HG02763 (cell line): ENCODE measurements around the gene BSPH1.
"Not testable (repeated sequence)": the region's sequence is repeated elsewhere in the genome, so short reads cannot be mapped to it uniquely, and the experiment has no call there.

Source experiments
- ATAC-seq: cut with Tn5 transposase; IDR thresholded peaks from one replicate; pipeline ENCODE4 v1.9.1; 2021; ENCODE audit warnings: mild to moderate bottlenecking, moderate library complexity; ENCODE audit not compliant: unreplicated experiment

The BSPH1 gene, protein sequence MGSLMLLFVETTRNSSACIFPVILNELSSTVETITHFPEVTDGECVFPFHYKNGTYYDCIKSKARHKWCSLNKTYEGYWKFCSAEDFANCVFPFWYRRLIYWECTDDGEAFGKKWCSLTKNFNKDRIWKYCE

DNA sequence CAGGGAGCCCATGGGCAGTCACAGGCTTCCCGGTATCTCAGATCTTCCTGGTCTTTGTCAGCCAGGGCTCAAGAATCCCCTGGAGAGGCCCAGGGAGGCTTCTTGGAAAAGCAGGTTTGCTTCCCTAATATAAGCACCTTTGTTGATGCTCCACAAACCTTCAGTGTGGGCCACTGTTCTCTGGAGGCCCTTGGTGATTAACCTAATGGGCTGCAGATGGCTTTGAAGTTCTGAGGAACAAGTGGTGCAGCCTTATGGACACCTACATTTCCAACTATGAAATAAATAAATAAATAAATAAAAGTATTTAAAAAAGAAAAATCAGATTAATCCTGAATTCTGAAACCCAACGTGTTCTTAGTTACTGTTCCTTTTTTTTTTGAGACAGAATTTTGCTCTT lies at the start of gene BSPH1:
BSPH1 (minus strand) TSS at position 101 of the 400 bp plus-strand sequence; CDS start at position 12, 89 bp downstream.
- ATAC-seq, result no peak

DNA sequence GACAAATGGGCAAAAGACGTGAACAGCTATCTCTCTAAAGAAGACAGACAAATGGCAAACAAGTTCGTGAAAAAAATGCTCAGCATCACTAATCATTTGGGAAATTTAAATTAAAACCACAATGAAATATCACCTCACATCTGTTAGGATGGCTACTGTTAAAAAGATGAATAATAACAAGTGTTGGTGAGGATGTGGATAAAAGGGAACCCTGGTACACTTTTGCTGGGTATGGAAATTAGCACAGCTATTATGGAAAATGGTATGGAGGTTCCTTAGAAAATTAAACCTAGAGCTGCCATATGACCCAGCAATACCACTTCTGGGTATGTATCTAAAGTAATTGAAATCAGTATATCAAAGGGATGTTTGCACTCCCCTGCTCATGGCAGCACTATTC lies 44.8 kb upstream of the BSPH1 start:
- no peak for ATAC-seq

- ATAC-seq, result no peak
Observed at GRCh38 chr19:48033604-48034003, 41.6 kb upstream of the BSPH1 start.

- ATAC-seq, result no peak
Observed at GRCh38 chr19:48030073-48030472, 38.1 kb upstream of the BSPH1 start.

GRCh38 chr19:48029431-48029830 lies 37.5 kb upstream of the BSPH1 start:
- no peak for ATAC-seq

GRCh38 chr19:48025480-48025879 lies 33.5 kb upstream of the BSPH1 start:
- ATAC-seq, result no peak

GRCh38 chr19:48023518-48023917 lies 31.5 kb upstream of the BSPH1 start:
- ATAC-seq, result no peak

DNA sequence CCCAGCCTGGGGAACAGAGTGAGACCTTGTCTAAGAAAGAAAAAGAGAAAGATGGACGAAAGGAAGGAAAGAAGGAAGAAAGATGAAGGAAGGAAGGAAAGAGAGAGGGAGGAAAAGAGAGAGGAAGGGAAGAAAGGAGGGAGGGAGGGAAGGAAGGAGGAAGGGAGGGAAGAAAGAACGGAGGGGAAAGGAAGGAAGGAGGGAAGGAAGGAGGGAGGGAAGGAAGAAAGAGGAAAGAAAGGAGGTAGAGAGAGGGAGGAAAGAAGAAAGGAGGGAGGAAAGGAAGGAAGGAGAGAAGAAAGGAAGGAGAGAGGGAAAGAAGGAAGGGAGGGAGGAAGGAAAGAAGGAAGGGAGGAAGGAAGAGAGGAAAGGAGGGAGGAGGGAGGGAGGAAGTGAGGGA lies 31.0 kb upstream of the BSPH1 start:
- no peak for ATAC-seq

DNA sequence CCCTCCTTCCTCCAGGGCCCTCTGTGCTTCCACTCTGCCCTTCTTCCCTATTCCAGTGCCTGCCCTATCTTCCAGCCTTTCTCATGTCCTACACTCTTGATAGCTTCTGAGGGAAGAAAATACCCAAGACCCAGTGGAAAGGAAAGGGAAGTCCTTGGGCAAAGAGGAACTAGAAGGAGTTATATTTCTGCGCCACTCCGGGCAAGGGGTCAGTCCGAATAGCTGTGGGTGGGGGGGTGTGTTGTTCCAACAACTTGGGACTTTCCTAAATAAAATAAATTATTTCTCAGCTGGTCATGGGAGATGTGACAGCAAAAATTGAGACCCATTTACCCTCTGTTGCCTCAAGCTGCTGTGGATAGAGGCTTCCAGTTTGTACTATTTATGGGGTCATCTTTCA lies 28.7 kb upstream of the BSPH1 start:
- no peak for ATAC-seq

DNA sequence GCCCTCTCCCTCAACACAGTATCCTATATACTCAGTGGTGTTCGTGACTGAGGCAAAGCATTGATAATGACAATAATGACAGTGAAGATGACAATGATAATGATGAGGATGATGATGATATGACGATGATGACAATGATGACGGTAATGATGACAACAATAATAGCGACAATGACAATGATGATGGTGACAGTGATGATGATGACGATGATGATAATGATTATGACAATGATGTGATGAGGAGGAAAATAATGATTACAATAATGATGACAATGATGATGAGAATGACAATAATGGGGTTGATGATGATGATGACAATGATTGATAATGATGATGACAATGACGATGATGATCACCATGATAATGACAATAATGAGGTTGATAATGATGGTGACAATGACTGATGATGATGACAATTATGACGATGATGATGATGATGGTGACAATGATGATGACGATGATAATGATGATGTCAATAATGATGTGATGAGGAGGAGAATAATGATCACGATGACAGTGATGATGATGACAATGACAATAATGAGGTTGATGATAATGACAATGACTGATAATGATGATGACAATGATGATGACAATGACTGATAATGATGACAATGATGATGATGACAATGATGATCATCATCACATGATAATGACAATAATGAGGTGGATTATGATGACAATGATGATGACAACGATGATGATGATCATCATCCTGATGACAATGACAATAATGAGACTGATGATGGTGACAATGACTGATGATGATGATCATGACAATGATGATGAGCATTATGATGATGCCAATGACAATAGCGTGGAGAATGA lies 19.2 kb upstream of the BSPH1 start:
- no peak for ATAC-seq

- no peak for ATAC-seq
Observed at GRCh38 chr19:48006762-48007161, 14.8 kb upstream of the BSPH1 start.

DNA sequence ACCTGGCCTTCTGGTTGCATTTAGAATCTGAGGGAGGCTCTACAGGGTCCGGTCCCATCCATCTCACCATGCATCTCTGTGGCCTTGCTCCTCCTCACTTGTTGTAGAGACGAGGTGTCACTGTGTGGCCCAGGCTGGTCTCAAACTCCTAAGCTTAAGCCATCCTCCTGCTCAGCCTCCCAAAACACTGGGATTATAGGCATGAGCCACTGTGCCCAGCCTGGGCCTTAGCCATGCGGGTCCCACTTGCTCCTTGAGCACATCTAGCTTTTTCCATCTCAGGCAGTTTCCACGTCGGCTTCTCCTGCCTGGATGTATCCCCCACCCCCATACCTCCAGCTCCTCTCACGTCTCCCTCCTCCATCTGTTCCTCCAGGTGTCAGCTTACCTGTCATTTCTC lies 12.3 kb upstream of the BSPH1 start:
- no peak for ATAC-seq

DNA sequence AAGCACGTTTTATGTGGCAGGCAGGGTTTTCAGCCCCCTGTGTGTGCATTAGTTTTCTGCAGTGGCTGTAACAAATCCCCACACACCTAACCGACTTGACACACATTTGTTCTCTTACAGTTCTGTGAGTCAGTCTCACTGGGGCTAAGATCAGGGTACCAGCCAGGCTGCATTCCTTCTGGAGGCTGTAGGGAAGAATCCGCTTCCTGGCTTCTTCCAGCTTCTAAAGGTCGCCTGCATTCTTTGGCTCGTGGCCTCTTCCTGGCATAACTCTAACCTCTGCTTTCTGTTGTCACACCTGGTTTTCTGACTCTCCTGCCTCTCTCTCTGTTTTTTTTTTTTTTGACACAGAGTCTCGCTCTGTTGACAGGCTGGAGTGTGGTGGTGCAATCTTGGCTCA lies 8.9 kb upstream of the BSPH1 start:
- no peak for ATAC-seq

DNA sequence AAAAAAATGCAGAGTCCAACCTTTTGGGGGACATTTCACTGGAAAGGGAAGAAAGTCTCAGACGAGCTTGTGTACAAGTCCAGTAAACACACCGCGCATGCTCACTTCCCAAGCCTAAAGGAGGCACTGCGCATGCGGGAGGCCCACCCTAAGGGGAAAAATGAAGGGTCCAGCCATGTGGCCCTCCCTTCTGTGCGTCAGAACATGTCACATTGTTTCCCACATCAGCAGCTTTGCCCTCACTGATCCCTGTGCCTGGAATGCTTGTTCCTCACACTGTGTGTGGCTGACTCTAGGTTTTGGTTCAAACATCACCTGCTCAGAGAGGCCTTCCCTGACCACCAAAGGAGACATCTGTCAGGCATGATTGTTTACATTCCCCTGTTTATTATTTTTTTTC lies 6.8 kb upstream of the BSPH1 start:
- no peak for ATAC-seq

- ATAC-seq, result no peak
Observed at GRCh38 chr19:47996230-47996727, 4.3 kb upstream of the BSPH1 start.

DNA sequence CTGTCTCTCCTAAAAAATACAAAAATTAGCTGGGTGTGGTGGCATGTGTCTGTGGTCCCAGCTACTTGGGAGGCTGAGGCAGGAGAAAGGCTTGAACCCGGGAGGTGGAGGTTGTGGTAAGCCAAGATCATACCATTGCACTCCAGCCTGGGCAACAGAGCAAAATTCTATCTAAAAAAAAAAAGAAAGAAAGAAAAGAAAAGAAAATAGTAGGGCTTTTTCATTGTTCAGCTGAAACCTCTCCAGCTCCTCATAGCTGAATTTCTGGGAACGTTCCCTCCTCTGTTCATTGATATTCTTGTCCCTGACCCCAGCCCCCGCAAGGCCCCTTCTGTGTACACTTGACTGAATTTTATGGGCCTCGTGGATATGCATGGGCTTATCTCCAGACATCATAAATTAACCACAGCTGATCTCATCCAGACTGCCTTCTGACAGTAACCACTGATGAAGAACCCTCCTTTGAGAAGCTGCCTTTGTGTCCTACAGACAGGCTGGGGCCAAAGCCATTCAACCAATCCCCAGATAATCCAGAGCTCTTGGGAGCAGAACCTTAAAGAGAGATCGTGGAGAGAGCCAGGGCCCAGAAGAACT lies 2.3 kb upstream of the BSPH1 start, which contains the start of gene ELSPBP1:
ELSPBP1 (plus strand) TSS at position 424 of the 594 bp plus-strand sequence. CDS start 14,036 bp downstream, outside the sequence.
- no peak for ATAC-seq

DNA sequence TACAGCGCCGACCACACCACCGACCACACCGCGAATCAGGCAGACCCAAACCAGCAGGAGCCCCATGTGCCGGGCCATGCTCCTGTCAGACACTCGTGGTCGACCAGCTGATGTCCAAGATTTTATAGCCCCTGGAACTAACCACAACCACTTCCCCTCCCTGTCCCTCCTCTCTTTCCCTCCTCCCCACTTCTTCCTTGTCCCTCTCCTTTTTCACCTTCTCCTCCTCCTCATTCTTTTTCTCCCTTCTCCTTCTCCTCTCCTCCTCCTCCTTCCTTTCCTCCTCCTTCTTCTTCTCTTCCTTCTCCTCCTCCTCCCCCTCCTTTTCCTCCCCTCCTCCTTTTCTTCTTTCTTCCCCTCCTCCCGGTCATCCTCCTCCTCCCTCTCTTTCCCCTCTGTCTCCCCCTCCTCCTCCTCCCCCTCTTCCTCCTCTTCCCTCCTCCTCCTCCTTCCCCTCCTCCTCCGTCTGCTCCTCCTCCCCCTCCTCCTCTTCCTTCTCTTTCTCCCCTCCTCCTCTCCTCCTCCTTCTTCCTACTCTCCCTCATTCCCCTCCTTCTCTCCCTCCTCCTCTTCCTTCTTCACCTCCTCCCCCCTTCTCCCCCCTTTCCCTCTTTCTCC lies 670 bp downstream of the BSPH1 start:
- ATAC-seq, result no peak

DNA sequence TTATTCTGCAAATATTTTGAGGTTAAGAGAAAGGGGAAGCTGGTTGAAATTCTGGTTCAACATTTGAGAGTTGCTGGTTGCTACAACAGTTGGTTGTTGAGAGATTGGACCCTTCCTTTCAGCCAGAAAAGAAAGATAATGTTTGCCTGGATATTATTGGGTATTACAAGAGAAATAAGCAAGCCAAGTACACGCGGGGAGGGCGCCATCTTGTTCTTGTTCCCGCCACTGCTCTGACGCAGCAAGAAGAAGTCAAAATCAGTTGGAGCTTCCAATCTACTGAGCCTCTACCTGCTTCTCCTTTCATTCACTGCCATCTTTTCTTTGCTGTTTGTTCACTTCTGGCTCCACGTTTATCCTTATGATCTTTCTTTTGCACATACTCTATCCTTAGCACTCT lies 18.4 kb downstream of the BSPH1 start:
- no peak for ATAC-seq

- ATAC-seq, result not testable (repeated sequence)
Observed at GRCh38 chr19:47955936-47956335, 36.0 kb downstream of the BSPH1 start.

- not testable (repeated sequence) for ATAC-seq
Observed at GRCh38 chr19:47952132-47952531, 39.8 kb downstream of the BSPH1 start.

- ATAC-seq, result not testable (repeated sequence)
Observed at GRCh38 chr19:47949852-47950521, 42.0 kb downstream of the BSPH1 start.
